ENCODE data around the gene PKHD1.

Gene PKHD1

GRCh38 chr6:52102405-52102804 lies 15.0 kb upstream of the PKHD1 start:
- no peak for DNase-seq

DNA sequence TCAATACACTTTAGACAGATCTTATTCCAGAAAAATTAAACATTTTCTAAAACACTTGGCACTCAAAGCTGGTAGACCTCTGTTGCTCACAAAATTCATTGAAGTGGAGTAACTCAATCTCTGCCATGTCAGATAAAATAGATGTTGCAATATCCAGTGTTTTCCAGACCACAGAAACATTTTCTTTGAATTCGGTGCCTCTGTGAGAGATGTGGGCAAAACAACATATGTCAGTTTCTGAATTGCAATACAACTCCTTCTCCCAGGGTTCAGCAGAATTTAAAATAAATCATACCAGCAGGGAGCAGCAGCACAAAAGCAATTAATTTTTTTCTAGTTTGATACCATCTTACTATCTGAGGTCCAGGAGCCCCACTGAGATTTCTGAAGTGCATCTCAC lies 11.3 kb upstream of the PKHD1 start:
- DNase-seq = no peak

GRCh38 chr6:52089758-52090348 lies 2.4 kb upstream of the PKHD1 start:
- no peak for DNase-seq

- no peak for DNase-seq
These were observed 672 bp downstream of the PKHD1 start for GRCh38 chr6:52086741-52087140.

GRCh38 chr6:52081237-52081636 lies 6.2 kb downstream of the PKHD1 start:
- no peak for DNase-seq

DNA sequence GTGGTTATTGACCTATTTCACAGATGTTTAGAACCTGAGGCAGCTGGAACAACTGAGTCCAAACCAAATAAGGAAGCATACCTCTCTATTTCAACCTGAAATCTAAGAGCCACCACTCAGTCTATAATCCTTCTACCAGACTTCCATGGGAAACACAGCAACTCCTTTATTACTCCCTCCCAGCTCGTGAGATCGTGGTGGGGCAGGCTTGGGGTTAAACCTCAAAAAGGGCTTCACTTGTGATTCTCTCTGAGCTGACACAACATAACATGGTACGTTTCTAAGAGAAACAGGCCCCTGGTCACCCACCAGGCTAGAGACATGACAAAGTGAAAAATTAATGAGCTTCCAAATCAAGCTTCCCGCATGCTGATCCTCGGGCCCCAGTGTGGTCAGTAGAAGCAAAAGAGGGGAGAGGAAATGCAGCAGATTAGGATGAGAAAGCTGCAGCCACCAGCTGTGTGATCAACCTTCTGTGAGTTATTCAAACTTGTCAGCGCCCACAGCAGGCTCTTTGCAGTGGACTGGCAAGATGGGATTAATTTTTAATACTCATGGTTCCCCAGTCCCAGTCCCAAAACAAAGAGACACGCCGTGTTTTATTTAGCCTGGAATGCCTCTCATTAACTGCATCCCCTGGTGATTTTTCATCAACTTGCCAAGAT lies 9.3 kb downstream of the PKHD1 start:
- no peak for DNase-seq

DNA sequence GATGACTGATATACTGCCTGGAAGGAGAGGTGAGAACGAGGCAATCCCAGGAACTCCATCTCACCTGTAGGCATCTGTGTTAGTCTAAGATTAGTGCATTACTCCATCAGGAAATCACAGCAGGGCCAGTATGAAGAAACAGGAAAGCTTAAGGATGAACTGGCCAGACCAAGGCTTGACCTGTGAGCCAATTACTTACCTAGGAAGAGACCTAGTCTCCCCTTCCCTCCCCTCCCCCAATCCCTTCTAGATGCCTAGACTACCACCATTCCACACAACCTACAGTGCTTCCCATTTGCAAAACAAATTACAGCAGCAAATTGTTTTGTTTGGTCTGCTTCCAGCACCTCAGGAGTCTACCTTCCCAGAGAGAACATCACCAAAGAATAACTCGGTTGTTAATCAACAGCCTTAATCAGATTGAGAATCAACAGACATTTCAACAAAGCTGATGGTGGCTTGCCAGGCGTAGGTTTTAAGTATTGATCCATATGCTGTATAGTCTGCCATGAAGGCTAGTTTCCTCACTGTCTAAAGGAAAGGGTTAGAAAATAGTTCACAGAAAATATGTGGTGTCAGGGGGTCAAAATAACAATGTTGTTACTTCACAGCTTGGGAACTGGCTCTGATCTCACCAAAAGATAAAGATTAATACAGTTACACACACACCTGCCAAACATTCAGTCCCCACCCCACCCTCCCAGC lies 10.1 kb downstream of the PKHD1 start:
- DNase-seq = no peak

GRCh38 chr6:52076791-52077179 lies 10.6 kb downstream of the PKHD1 start:
- DNase-seq = no peak

GRCh38 chr6:52074716-52075115 lies 12.7 kb downstream of the PKHD1 start:
- no peak for DNase-seq

GRCh38 chr6:52074155-52074554 lies 13.3 kb downstream of the PKHD1 start:
- no peak for DNase-seq

DNA sequence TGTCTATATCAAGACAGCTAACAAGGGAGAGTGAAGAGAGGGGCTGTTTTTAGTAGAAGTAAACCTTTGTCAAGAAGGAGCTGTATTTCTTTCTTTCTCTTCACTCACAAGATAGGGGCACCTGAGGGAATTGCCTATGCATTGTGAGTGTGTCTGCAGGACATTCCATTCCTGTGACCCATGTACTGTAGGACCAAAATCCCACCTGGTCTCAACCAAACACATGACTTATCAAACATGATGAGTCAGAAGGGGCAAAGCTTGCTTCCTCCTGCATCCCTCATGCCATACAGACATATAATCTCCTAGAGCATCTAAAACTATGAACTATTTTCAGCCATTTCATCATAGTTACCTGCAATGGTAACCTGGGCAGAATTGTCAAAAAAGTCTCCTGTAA lies 21.8 kb downstream of the PKHD1 start:
- no peak for DNase-seq

- peak; percentile 50 for DNase-seq
These were observed 23.6 kb downstream of the PKHD1 start for GRCh38 chr6:52063584-52064344.

GRCh38 chr6:52061481-52061880 lies 25.9 kb downstream of the PKHD1 start:
- DNase-seq = no peak

DNA sequence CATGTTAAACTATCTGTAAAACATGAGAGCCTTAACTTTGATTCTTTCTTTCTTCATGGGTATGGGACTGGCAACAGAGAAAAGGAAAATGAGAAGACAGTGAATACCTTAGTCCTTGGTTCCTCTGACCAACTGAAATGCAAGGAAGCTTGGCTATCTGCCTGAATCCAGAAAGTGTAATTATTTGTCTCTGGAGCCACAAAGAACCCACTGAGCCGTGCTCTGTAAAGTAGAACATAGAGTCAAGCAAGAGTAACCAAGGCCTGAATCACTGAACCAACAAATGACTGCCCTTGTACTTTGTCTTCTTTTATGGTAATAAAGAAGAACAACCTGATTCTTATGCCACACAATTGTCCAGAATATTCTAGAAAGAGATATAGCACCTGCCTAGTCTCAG lies 27.6 kb downstream of the PKHD1 start:
- DNase-seq = no peak

GRCh38 chr6:52055451-52055850 lies 32.0 kb downstream of the PKHD1 start:
- no peak for DNase-seq

GRCh38 chr6:52053038-52053695 lies 34.2 kb downstream of the PKHD1 start:
- DNase-seq = no peak

GRCh38 chr6:52050051-52050405 lies 37.4 kb downstream of the PKHD1 start:
- DNase-seq = no peak

- no peak for DNase-seq
These were observed 38.0 kb downstream of the PKHD1 start for GRCh38 chr6:52049252-52050050.

GRCh38 chr6:52046456-52046855 lies 41.0 kb downstream of the PKHD1 start:
- no peak for DNase-seq

GRCh38 chr6:52045481-52045880 lies 41.9 kb downstream of the PKHD1 start:
- no peak for DNase-seq

DNA sequence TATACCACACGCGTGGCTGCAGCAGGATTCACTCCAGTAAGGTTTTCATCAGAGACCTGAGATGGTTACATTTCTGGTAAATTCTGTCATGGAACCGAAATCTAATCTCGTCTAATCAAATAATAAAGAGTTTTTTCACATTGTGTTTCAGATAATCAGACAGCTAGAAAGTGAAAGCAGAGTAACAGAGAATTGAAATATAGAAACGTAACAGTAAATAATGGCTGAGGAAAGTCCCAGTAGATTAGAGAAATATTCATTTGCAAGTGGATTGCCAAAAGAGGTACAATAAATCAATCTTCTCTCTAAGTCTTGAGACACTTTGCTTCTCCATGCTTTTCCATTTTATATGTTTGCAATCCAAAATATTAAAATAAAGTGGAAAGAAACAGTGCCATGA lies 42.4 kb downstream of the PKHD1 start:
- no peak for DNase-seq

Measured in central memory CD4-positive, alpha-beta T cell (primary cell).